ENCODE data around the gene IL10. TPM values are rescaled to one million over a fixed set of nuclear protein-coding genes. Genes with fewer than 3 reads are reported as not detected.

Gene IL10
- total RNA-seq, 1 donor from 2014 or later, result not detected

GRCh38 chr1:206774093-206774492 lies 1.8 kb upstream of the IL10 start:
- H3K9me3 Mint-ChIP-seq (ENCODE audit: unreplicated experiment), result no peaks in the 10 kb centered on the region
- no peaks in the 10 kb centered on the region for H3K36me3 Mint-ChIP-seq (ENCODE audit: unreplicated experiment)
- H3K27ac Mint-ChIP-seq (ENCODE audit: unreplicated experiment), result no peak overlapping the region
- H3K4me1 Mint-ChIP-seq (ENCODE audit: low read depth, unreplicated experiment), result peaks cover 6% of the 10 kb centered on the region
- DNase-seq, result no peak
- no peak overlapping the region for H3K4me3 Mint-ChIP-seq (ENCODE audit: unreplicated experiment)
- peaks cover 3% of the 10 kb centered on the region for H3K27me3 Mint-ChIP-seq (ENCODE audit: unreplicated experiment)
- TF ChIP-seq, protein P1, sequence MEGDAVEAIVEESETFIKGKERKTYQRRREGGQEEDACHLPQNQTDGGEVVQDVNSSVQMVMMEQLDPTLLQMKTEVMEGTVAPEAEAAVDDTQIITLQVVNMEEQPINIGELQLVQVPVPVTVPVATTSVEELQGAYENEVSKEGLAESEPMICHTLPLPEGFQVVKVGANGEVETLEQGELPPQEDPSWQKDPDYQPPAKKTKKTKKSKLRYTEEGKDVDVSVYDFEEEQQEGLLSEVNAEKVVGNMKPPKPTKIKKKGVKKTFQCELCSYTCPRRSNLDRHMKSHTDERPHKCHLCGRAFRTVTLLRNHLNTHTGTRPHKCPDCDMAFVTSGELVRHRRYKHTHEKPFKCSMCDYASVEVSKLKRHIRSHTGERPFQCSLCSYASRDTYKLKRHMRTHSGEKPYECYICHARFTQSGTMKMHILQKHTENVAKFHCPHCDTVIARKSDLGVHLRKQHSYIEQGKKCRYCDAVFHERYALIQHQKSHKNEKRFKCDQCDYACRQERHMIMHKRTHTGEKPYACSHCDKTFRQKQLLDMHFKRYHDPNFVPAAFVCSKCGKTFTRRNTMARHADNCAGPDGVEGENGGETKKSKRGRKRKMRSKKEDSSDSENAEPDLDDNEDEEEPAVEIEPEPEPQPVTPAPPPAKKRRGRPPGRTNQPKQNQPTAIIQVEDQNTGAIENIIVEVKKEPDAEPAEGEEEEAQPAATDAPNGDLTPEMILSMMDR (IDR thresholded peaks at IDR 0.05; ENCODE audit: partially characterized antibody, unreplicated experiment), result no peak

- Mint-ChIP-seq H3K4me1 (ENCODE audit: low read depth, unreplicated experiment) (peaks cover 6% of the 10 kb centered on the region), H3K4me3 (ENCODE audit: unreplicated experiment) (no peak overlapping the region), H3K36me3 (ENCODE audit: unreplicated experiment) (no peaks in the 10 kb centered on the region), H3K27ac (ENCODE audit: unreplicated experiment) (no peak overlapping the region), H3K27me3 (ENCODE audit: unreplicated experiment) (peaks cover 3% of the 10 kb centered on the region), H3K9me3 (ENCODE audit: unreplicated experiment) (no peaks in the 10 kb centered on the region)
- TF ChIP-seq, protein P1 (IDR thresholded peaks at IDR 0.05; ENCODE audit: partially characterized antibody, unreplicated experiment), result no peak
- no peak for DNase-seq
These were observed 979 bp downstream of the IL10 start for GRCh38 chr1:206771338-206771692.

GRCh38 chr1:206770531-206771337 lies 1.6 kb downstream of the IL10 start, which contains the start of gene IL19:
Gene IL19 (plus strand): TSS chr1:206770773. CDS start chr1:206836663, 65,890 bp downstream.
- Mint-ChIP-seq H3K36me3 (ENCODE audit: unreplicated experiment) (no peaks in the 10 kb centered on the region), H3K27me3 (ENCODE audit: unreplicated experiment) (peaks cover 3% of the 10 kb centered on the region), H3K27ac (ENCODE audit: unreplicated experiment) (no peak within 1 kb of the TSS), H3K4me3 (ENCODE audit: unreplicated experiment) (no peak within 1 kb of the TSS), H3K9me3 (ENCODE audit: unreplicated experiment) (no peaks in the 10 kb centered on the region), H3K4me1 (ENCODE audit: low read depth, unreplicated experiment) (peaks cover 6% of the 10 kb centered on the region)
- TF ChIP-seq, protein P1 (IDR thresholded peaks at IDR 0.05; ENCODE audit: partially characterized antibody, unreplicated experiment), result no peak
- no peak for DNase-seq

- Mint-ChIP-seq H3K27ac (ENCODE audit: unreplicated experiment) (no peak overlapping the region), H3K4me3 (ENCODE audit: unreplicated experiment) (no peak overlapping the region), H3K36me3 (ENCODE audit: unreplicated experiment) (no peaks in the 10 kb centered on the region), H3K27me3 (ENCODE audit: unreplicated experiment) (peaks cover 2% of the 10 kb centered on the region), H3K4me1 (ENCODE audit: low read depth, unreplicated experiment) (peaks cover 6% of the 10 kb centered on the region), H3K9me3 (ENCODE audit: unreplicated experiment) (no peaks in the 10 kb centered on the region)
- TF ChIP-seq, protein P1 (IDR thresholded peaks at IDR 0.05; ENCODE audit: partially characterized antibody, unreplicated experiment), result no peak
- no peak for DNase-seq
These were observed 3.0 kb downstream of the IL10 start for GRCh38 chr1:206769304-206769731.
